Measurements from ENCODE around the gene ME1. TPM values are rescaled to one million over a fixed set of nuclear protein-coding genes. Genes with fewer than 3 reads are reported as not detected.
A peak's percentile ranks its signal among the peaks of the same experiment; 100 is the strongest.

Gene ME1
- total and polyA plus RNA-seq, 9 of the 15 experiments (the other 6 are each of a cell fraction or from before 2014, with no cell fraction given) = 3.2 to 10.4 (median 5.5) TPM

DNA sequence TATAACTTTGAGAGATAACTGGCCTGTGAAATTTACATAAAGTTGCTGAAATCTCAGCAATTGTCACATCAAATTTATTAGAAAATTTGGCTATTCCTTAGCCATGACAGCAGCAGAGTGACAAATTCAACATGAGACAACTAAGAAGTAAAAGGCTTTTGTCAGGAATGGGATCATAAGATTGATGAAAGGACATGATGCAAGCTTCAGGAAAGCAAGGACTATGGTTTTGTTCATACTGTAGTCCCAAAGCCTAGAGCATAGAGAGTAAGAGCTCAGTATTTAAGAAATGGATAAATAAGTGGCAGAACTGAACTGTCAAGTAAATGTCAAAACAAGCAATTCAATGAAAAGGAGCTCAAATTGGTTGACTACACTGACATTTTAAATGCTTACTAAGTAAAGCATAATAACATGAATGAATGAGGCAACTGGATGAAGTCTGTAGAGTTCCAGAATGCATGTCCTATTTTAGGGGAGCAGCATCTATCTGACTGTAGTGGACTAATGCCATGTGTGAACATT, 250.4 kb downstream of the ME1 start:
- Histone ChIP-seq H3K4me3 (no peak overlapping the region), H3K27ac (ENCODE audit: extremely low read depth, low read depth, low read length) (no peak overlapping the region), H3K9me3 (replicated peaks; ENCODE audit: control insufficient read depth, insufficient read depth, low read depth, low read length) (no peaks in the 10 kb centered on the region), H4K20me1 (replicated peaks; ENCODE audit: control insufficient read depth, insufficient read depth, low read length) (no peaks in the 10 kb centered on the region), H3K4me2 (ENCODE audit: insufficient read depth, low read length) (no peak overlapping the region), H3K9ac (ENCODE audit: insufficient read depth in 1 of 2, low read depth in 2 of 2, low read length in 2 of 2) (no peak overlapping the region), H3K9me1 (ENCODE audit: control insufficient read depth, insufficient read depth, low read length) (no peaks in the 10 kb centered on the region), H3K79me2 (ENCODE audit: control insufficient read depth, insufficient read depth, low read length) (no peaks in the 10 kb centered on the region), H3K27me3 (ENCODE audit: control insufficient read depth in 2 of 2, insufficient read depth in 2 of 2, low read length in 2 of 2) (no peaks in the 10 kb centered on the region), H2AFZ (ENCODE audit: low read depth, low read length) (no peak overlapping the region), H3K36me3 (ENCODE audit: control insufficient read depth, insufficient read depth, low read length) (peaks cover 87% of the 10 kb centered on the region), H3K4me1 (replicated peaks in 1 of 2; ENCODE audit: control insufficient read depth in 2 of 2, insufficient read depth in 2 of 2, low read length in 2 of 2) (no peaks in the 10 kb centered on the region; a peak in 1 of 5 replicates)
- in situ Hi-C loops (cut with MboI) = loop anchor here (25.0 kb wide), 1 partner anchor 943 kb away; the partner anchor contains the start of gene IBTK
- no TSS peak for BruUV-seq (replicated peaks)
- no peak for DNase-seq (ENCODE audit: extremely low read depth in 1 of 4, low spot score in 3 of 4)
- intact Hi-C loops (cut with micrococcal nuclease) = no loop called here
- CTCF ChIA-PET (ENCODE audit: low intra/inter-chr PET ratio) = no interaction called here
- no peak for ATAC-seq
- TF ChIP-seq PPARD (CRISPR knock-in tag; IDR thresholded peaks at IDR 0.05) (no peak), CEBPG (CRISPR knock-in tag; IDR thresholded peaks at IDR 0.05) (no peak), CEBPG (tag; conservative IDR thresholded peaks at IDR 0.05 in 1 of 2, IDR thresholded peaks at IDR 0.05 in 1 of 2) (peak in 1 of 2 experiments; percentile 64; a peak in 1 of 4 replicates), MEIS2 (IDR thresholded peaks at IDR 0.05; ENCODE audit: partially characterized antibody) (peak; percentile 53)
- FAIRE-seq = no peak
- POLR2A ChIA-PET = interaction anchor here (0.8 to 1.8 kb wide), 2 partner anchors 10 to 36 kb away, joined by 3 to 5 read pairs; no protein-coding TSS in a partner anchor

DNA sequence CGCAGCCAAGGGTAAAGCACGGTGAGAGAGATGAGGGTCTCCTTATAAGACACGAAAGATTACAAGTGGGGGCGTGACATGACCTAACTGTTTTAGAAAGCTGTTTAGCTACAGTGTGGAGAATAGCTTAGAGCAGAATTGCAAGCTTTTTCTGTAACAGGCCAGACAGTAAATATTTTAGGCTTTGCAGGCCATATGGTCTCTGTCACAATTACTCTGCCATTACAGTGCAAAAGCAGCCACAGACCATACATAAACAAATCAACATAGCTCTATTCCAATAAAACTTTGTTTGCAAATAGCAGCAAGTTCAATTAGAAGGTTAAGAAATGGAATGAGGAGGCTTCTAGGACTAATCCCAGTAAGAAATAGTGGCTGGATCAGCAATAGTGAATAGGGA, 254.6 kb downstream of the ME1 start:
- 94% methylated on average over 4 of the region's 4 CpGs for WGBS (ENCODE audit: insufficient coverage, low coverage, missing lambda C conversion rate)
- H3K4me1 ChIP-seq (replicated peaks in 1 of 2; ENCODE audit: control insufficient read depth in 2 of 2, insufficient read depth in 2 of 2, low read length in 2 of 2) = peaks cover 0 to 3% of the 10 kb centered on the region in 2 experiments; a peak in 2 of 5 replicates
- peaks cover 88% of the 10 kb centered on the region for H3K36me3 ChIP-seq (ENCODE audit: control insufficient read depth, insufficient read depth, low read length)
- no peak overlapping the region for H3K4me2 ChIP-seq (ENCODE audit: insufficient read depth, low read length)
- H4K20me1 ChIP-seq (replicated peaks; ENCODE audit: control insufficient read depth, insufficient read depth, low read length) = no peaks in the 10 kb centered on the region
- H3K27me3 ChIP-seq (ENCODE audit: control insufficient read depth in 2 of 2, insufficient read depth in 2 of 2, low read length in 2 of 2) = no peaks in the 10 kb centered on the region
- no peaks in the 10 kb centered on the region for H3K9me1 ChIP-seq (ENCODE audit: control insufficient read depth, insufficient read depth, low read length)
- no peak overlapping the region for H3K9ac ChIP-seq (ENCODE audit: insufficient read depth in 1 of 2, low read depth in 2 of 2, low read length in 2 of 2)
- DNase-seq (ENCODE audit: extremely low read depth in 1 of 4, low spot score in 3 of 4) (no peak), ATAC-seq (no peak), FAIRE-seq (no peak)
- no TSS peak for BruUV-seq (replicated peaks)
- no peak overlapping the region for H3K27ac ChIP-seq (ENCODE audit: extremely low read depth, low read depth, low read length)
- in situ Hi-C loops (cut with MboI) = loop anchor here (25.0 kb wide), 1 partner anchor 939 kb away; the partner anchor contains the start of gene IBTK
- intact Hi-C loops (cut with micrococcal nuclease) = no loop called here
- no peaks in the 10 kb centered on the region for H3K9me3 ChIP-seq (replicated peaks; ENCODE audit: control insufficient read depth, insufficient read depth, low read depth, low read length)
- POLR2A ChIA-PET = interaction anchor here (0.8 to 0.9 kb wide), 2 partner anchors 10 to 21 kb away, joined by 3 to 4 read pairs; no protein-coding TSS in a partner anchor
- CTCF ChIA-PET (ENCODE audit: low intra/inter-chr PET ratio) = no interaction called here
- H3K4me3 ChIP-seq = no peak overlapping the region
- no peak overlapping the region for H2AFZ ChIP-seq (ENCODE audit: low read depth, low read length)
- H3K79me2 ChIP-seq (ENCODE audit: control insufficient read depth, insufficient read depth, low read length) = no peaks in the 10 kb centered on the region
- no peak for TF ChIP-seq FOXK2 (conservative IDR thresholded peaks at IDR 0.05 in 1 of 2, IDR thresholded peaks at IDR 0.05 in 1 of 2; ENCODE audit: low read depth in 2 of 2)
- peak; percentile 23 for TF ChIP-seq WHSC1 (IDR thresholded peaks at IDR 0.05; ENCODE audit: low read length)
- TF ChIP-seq, protein P1, sequence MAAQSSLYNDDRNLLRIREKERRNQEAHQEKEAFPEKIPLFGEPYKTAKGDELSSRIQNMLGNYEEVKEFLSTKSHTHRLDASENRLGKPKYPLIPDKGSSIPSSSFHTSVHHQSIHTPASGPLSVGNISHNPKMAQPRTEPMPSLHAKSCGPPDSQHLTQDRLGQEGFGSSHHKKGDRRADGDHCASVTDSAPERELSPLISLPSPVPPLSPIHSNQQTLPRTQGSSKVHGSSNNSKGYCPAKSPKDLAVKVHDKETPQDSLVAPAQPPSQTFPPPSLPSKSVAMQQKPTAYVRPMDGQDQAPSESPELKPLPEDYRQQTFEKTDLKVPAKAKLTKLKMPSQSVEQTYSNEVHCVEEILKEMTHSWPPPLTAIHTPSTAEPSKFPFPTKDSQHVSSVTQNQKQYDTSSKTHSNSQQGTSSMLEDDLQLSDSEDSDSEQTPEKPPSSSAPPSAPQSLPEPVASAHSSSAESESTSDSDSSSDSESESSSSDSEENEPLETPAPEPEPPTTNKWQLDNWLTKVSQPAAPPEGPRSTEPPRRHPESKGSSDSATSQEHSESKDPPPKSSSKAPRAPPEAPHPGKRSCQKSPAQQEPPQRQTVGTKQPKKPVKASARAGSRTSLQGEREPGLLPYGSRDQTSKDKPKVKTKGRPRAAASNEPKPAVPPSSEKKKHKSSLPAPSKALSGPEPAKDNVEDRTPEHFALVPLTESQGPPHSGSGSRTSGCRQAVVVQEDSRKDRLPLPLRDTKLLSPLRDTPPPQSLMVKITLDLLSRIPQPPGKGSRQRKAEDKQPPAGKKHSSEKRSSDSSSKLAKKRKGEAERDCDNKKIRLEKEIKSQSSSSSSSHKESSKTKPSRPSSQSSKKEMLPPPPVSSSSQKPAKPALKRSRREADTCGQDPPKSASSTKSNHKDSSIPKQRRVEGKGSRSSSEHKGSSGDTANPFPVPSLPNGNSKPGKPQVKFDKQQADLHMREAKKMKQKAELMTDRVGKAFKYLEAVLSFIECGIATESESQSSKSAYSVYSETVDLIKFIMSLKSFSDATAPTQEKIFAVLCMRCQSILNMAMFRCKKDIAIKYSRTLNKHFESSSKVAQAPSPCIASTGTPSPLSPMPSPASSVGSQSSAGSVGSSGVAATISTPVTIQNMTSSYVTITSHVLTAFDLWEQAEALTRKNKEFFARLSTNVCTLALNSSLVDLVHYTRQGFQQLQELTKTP (IDR thresholded peaks at IDR 0.05; ENCODE audit: low read depth in 1 of 2, partially characterized antibody in 2 of 2) = no peak
- no peak for TF ChIP-seq ATF2 (CRISPR knock-in tag; IDR thresholded peaks at IDR 0.05)

Measured in K562 (cell line).